OCI-LY1 (cell line): ENCODE results near the gene GLB1L3.
"Not testable (repeated sequence)": the region's sequence is repeated elsewhere in the genome, so short reads cannot be mapped to it uniquely, and the experiment has no call there.

ENCODE experiments used
- H2AFZ ChIP-seq: fragments of 200-600 bp; sonication (generic), shearing (Covaris generic); 2 replicates; pipeline ENCODE4 v1.6.0; 2014; ENCODE audit warnings: antibody characterized with exemption, mild to moderate bottlenecking, low read length
- H3F3A ChIP-seq: fragments of 200-600 bp; sonication (generic), shearing (Covaris generic); 2 replicates; pipeline ENCODE4 v1.6.0; 2014; ENCODE audit warnings: mild to moderate bottlenecking, antibody characterized with exemption, low read length, moderate library complexity; ENCODE audit not compliant: insufficient read depth
- H3K27ac ChIP-seq: fragments of 200-600 bp; sonication (generic); 2 replicates; pipeline ENCODE4 v1.5.1; 2014; ENCODE audit warnings: low read length, mixed run types, mild to moderate bottlenecking, low read depth; ENCODE audit not compliant: poor library complexity, severe bottlenecking
- H3K27me3 ChIP-seq: fragments of 200-600 bp; sonication (generic); 2 replicates; pipeline ENCODE4 v1.6.0; 2014; ENCODE audit warnings: antibody characterized with exemption, mild to moderate bottlenecking, low read length, moderate library complexity; ENCODE audit not compliant: insufficient read depth
- H3K36me3 ChIP-seq: fragments of 200-600 bp; sonication (generic); 2 replicates; pipeline ENCODE4 v1.6.1; 2014; ENCODE audit warnings: mild to moderate bottlenecking, antibody characterized with exemption, low read length, moderate library complexity, mixed read lengths; ENCODE audit not compliant: insufficient read depth
- H3K4me1 ChIP-seq: fragments of 200-600 bp; sonication (generic); 2 replicates; pipeline ENCODE4 v1.5.1; 2014; ENCODE audit warnings: mild to moderate bottlenecking, low read length, moderate library complexity; ENCODE audit not compliant: insufficient read depth, severe bottlenecking
- H3K4me2 ChIP-seq: fragments of 200-600 bp; sonication (generic), shearing (Covaris generic); 2 replicates; pipeline ENCODE4 v1.6.1; 2014; ENCODE audit warnings: low read length
- H3K4me3 ChIP-seq: fragments of 200-600 bp; sonication (generic); 2 replicates; pipeline ENCODE4 v1.5.1; 2014; ENCODE audit warnings: low read length, low read depth, mild to moderate bottlenecking, mixed read lengths; ENCODE audit not compliant: poor library complexity, severe bottlenecking
- H3K79me2 ChIP-seq: fragments of 200-600 bp; shearing (Covaris generic); 2 replicates; pipeline ENCODE4 v1.6.1; 2016; ENCODE audit warnings: mixed run types, low read length, mixed read lengths; ENCODE audit not compliant: insufficient read depth
- H3K9ac ChIP-seq: fragments of 200-600 bp; sonication (generic), shearing (Covaris generic); 2 replicates; pipeline ENCODE4 v1.6.1; 2014; ENCODE audit warnings: mild to moderate bottlenecking, low read length, mixed read lengths
- H3K9me2 ChIP-seq: fragments of 200-600 bp; sonication (generic), shearing (Covaris generic); 2 replicates; pipeline ENCODE4 v1.6.1; 2014; ENCODE audit warnings: low read depth, mild to moderate bottlenecking, low read length, mixed read lengths
- H3K9me3 ChIP-seq: fragments of 200-600 bp; shearing (Covaris generic); 2 replicates; pipeline ENCODE4 v1.6.1; 2014; ENCODE audit warnings: low read length, mixed read lengths
- H4K20me1 ChIP-seq: fragments of 200-600 bp; sonication (generic), shearing (Covaris generic); 2 replicates; pipeline ENCODE4 v1.6.0; 2016; ENCODE audit warnings: mild to moderate bottlenecking, low read length; ENCODE audit not compliant: insufficient read depth
- CTCF ChIP-seq: fragments of 200-600 bp; sonication (generic), shearing (Covaris generic); IDR thresholded peaks from 2 replicates; pipeline ENCODE4 v1.5.1; 2017; ENCODE audit warnings: mild to moderate bottlenecking, antibody characterized with exemption, low read length, moderate library complexity, mixed read lengths
- EZH2 ChIP-seq: fragments of 200-600 bp; sonication (generic), shearing (Covaris generic); IDR thresholded peaks from 2 replicates; pipeline ENCODE4 v1.8.0; 2017; ENCODE audit warnings: borderline replicate concordance, mixed run types, mild to moderate bottlenecking, antibody characterized with exemption, low read length, moderate library complexity, mixed read lengths

The GLB1L3 gene

GRCh38 chr11:134276396-134277182 lies 410 bp downstream of the GLB1L3 start:
- H3K27ac ChIP-seq: no peak overlapping the region
- no peaks in the 10 kb centered on the region for H4K20me1 ChIP-seq
- H3K4me2 ChIP-seq: no peak overlapping the region
- no peak overlapping the region for H2AFZ ChIP-seq
- no peaks in the 10 kb centered on the region for H3K27me3 ChIP-seq
- no peaks in the 10 kb centered on the region for H3F3A ChIP-seq
- H3K9ac ChIP-seq: no peak overlapping the region
- no peak for TF ChIP-seq EZH2
- no peak for TF ChIP-seq CTCF
- no peaks in the 10 kb centered on the region for H3K79me2 ChIP-seq
- no peaks in the 10 kb centered on the region for H3K9me2 ChIP-seq
- H3K9me3 ChIP-seq: no peaks in the 10 kb centered on the region
- H3K4me3 ChIP-seq: no peak overlapping the region
- no peaks in the 10 kb centered on the region for H3K4me1 ChIP-seq
- no peaks in the 10 kb centered on the region for H3K36me3 ChIP-seq

- no peaks in the 10 kb centered on the region for H4K20me1 ChIP-seq
- H3F3A ChIP-seq: no peaks in the 10 kb centered on the region
- H3K36me3 ChIP-seq: no peaks in the 10 kb centered on the region
- H3K4me3 ChIP-seq: no peak overlapping the region
- no peak overlapping the region for H2AFZ ChIP-seq
- H3K27me3 ChIP-seq: no peaks in the 10 kb centered on the region
- H3K9me2 ChIP-seq: no peaks in the 10 kb centered on the region
- no peak for TF ChIP-seq CTCF
- TF ChIP-seq EZH2: no peak
- H3K4me1 ChIP-seq: no peaks in the 10 kb centered on the region
- no peaks in the 10 kb centered on the region for H3K9me3 ChIP-seq
- H3K27ac ChIP-seq: no peak overlapping the region
- no peak overlapping the region for H3K9ac ChIP-seq
- no peak overlapping the region for H3K4me2 ChIP-seq
- no peaks in the 10 kb centered on the region for H3K79me2 ChIP-seq
Observed at GRCh38 chr11:134277183-134278001, 1.2 kb downstream of the GLB1L3 start.

- H3K4me2 ChIP-seq: no peak overlapping the region
- no peak for TF ChIP-seq EZH2
- no peak for TF ChIP-seq CTCF
- H3K9me2 ChIP-seq: no peaks in the 10 kb centered on the region
- H3F3A ChIP-seq: no peaks in the 10 kb centered on the region
- H3K4me3 ChIP-seq: no peak overlapping the region
- no peak overlapping the region for H2AFZ ChIP-seq
- H3K27me3 ChIP-seq: no peaks in the 10 kb centered on the region
- H4K20me1 ChIP-seq: no peaks in the 10 kb centered on the region
- H3K79me2 ChIP-seq: no peaks in the 10 kb centered on the region
- no peaks in the 10 kb centered on the region for H3K9me3 ChIP-seq
- no peaks in the 10 kb centered on the region for H3K4me1 ChIP-seq
- H3K9ac ChIP-seq: no peak overlapping the region
- no peaks in the 10 kb centered on the region for H3K36me3 ChIP-seq
- no peak overlapping the region for H3K27ac ChIP-seq
Observed at GRCh38 chr11:134278356-134278755, 2.2 kb downstream of the GLB1L3 start.

GRCh38 chr11:134281635-134282034 lies 5.5 kb downstream of the GLB1L3 start:
- not testable (repeated sequence) for H3K9me2 ChIP-seq, H3K27ac ChIP-seq, H3K4me2 ChIP-seq, H3K9me3 ChIP-seq, H3K9ac ChIP-seq, H3K27me3 ChIP-seq, H4K20me1 ChIP-seq, H3K36me3 ChIP-seq, H3K4me1 ChIP-seq, H2AFZ ChIP-seq, H3K79me2 ChIP-seq, H3F3A ChIP-seq, H3K4me3 ChIP-seq
